NCI-H1417 (cell line): ENCODE measurements around the gene NBPF9.
"Not testable (repeated sequence)": the region's sequence is repeated elsewhere in the genome, so short reads cannot be mapped to it uniquely, and the experiment has no call there.

Experiments
- DNase-seq, 3 experiments: peaks; one replicate each; lab custom pipeline; 2025; lab: John Stamatoyannopoulos, UW

The NBPF9 gene

GRCh38 chr1:149103109-149104081 lies at the start of gene NBPF9:
NBPF9 (minus strand) TSS chr1:149103551; CDS start chr1:149082139, 21,412 bp downstream.
- DNase-seq: peak; percentile 60 to 68 (median 62)

GRCh38 chr1:149149909-149150308 lies 46.6 kb upstream of the NBPF9 start:
- DNase-seq: not testable (repeated sequence)

GRCh38 chr1:149137585-149137984 lies 34.2 kb upstream of the NBPF9 start:
- not testable (repeated sequence) for DNase-seq

GRCh38 chr1:149130938-149131337 lies 27.6 kb upstream of the NBPF9 start:
- not testable (repeated sequence) for DNase-seq

GRCh38 chr1:149129245-149129644 lies 25.9 kb upstream of the NBPF9 start:
- DNase-seq: not testable (repeated sequence)

GRCh38 chr1:149126555-149127145 lies 23.3 kb upstream of the NBPF9 start:
- DNase-seq: not testable (repeated sequence)

GRCh38 chr1:149123948-149124926 lies 20.9 kb upstream of the NBPF9 start:
- peak in 2 of 3 experiments; percentile 35 to 59 for DNase-seq

GRCh38 chr1:149112828-149113227 lies 9.5 kb upstream of the NBPF9 start:
- DNase-seq: not testable (repeated sequence)

- not testable (repeated sequence) for DNase-seq
Observed at GRCh38 chr1:149110343-149110742, 7.0 kb upstream of the NBPF9 start.

GRCh38 chr1:149102574-149102973 lies 777 bp downstream of the NBPF9 start:
- DNase-seq: not testable (repeated sequence)

GRCh38 chr1:149098276-149098675 lies 5.1 kb downstream of the NBPF9 start:
- not testable (repeated sequence) for DNase-seq

GRCh38 chr1:149093155-149093554 lies 10.2 kb downstream of the NBPF9 start:
- DNase-seq: not testable (repeated sequence)

- not testable (repeated sequence) for DNase-seq
Observed at GRCh38 chr1:149075505-149076127, 27.7 kb downstream of the NBPF9 start.

- DNase-seq: not testable (repeated sequence)
Observed at GRCh38 chr1:149064611-149065010, 38.7 kb downstream of the NBPF9 start.

GRCh38 chr1:149043056-149043455 lies 60.3 kb downstream of the NBPF9 start:
- DNase-seq: not testable (repeated sequence)

GRCh38 chr1:149033916-149034315 lies 69.4 kb downstream of the NBPF9 start:
- not testable (repeated sequence) for DNase-seq

- not testable (repeated sequence) for DNase-seq
Observed at GRCh38 chr1:149024327-149024726, 79.0 kb downstream of the NBPF9 start.

GRCh38 chr1:149018577-149018976 lies 84.8 kb downstream of the NBPF9 start:
- DNase-seq: not testable (repeated sequence)

GRCh38 chr1:149016626-149017025 lies 86.7 kb downstream of the NBPF9 start:
- DNase-seq: not testable (repeated sequence)

- not testable (repeated sequence) for DNase-seq
Observed at GRCh38 chr1:149015522-149015921, 87.8 kb downstream of the NBPF9 start.

- not testable (repeated sequence) for DNase-seq
Observed at GRCh38 chr1:149013513-149013912, 89.8 kb downstream of the NBPF9 start.
